Astrocyte (in vitro differentiated cells and primary cell): ENCODE data around the gene HEXIM1. TPM values are rescaled to one million over a fixed set of nuclear protein-coding genes. Genes with fewer than 3 reads are reported as not detected.

Experiments
- DNase-seq: peaks from one replicate; pipeline ENCODE4 v3.0.0-alpha.2; 2010; ENCODE audit warnings: low read depth
- FAIRE-seq: peaks from 2 replicates; lab custom pipeline; 2011; peaks lifted over from hg19 to GRCh38; lab: Jason Lieb, UNC
- H2AFZ ChIP-seq: 2 replicates; pipeline ENCODE4 v1.6.0; 2012; ENCODE audit warnings: low read depth, low read length, inconsistent platforms
- H3K27ac ChIP-seq: 2 replicates; pipeline ENCODE4 v1.5.1; 2011; ENCODE audit warnings: low read depth, low read length, inconsistent platforms
- H3K27me3 ChIP-seq: 2 replicates; pipeline ENCODE4 v1.6.0; 2011; ENCODE audit warnings: low read length, inconsistent platforms; ENCODE audit not compliant: insufficient read depth
- H3K36me3 ChIP-seq: 2 replicates; pipeline ENCODE4 v1.5.1; 2011; ENCODE audit warnings: low read length, inconsistent platforms; ENCODE audit not compliant: insufficient read depth
- H3K4me1 ChIP-seq: 2 replicates; pipeline ENCODE4 v1.5.1; 2011; ENCODE audit warnings: low read length, inconsistent platforms; ENCODE audit not compliant: insufficient read depth
- H3K4me2 ChIP-seq: 2 replicates; pipeline ENCODE4 v1.6.0; 2012; ENCODE audit warnings: low read length, inconsistent platforms
- H3K4me3 ChIP-seq: 2 replicates; pipeline ENCODE4 v1.5.1; 2011; ENCODE audit warnings: low read depth, mild to moderate bottlenecking, low read length, inconsistent platforms; ENCODE audit not compliant: insufficient read depth
- H3K79me2 ChIP-seq: 2 replicates; pipeline ENCODE4 v1.6.0; 2012; ENCODE audit warnings: mild to moderate bottlenecking, low read length, inconsistent platforms; ENCODE audit not compliant: insufficient read depth
- H3K9ac ChIP-seq: 2 replicates; pipeline ENCODE4 v1.6.0; 2012; ENCODE audit warnings: mild to moderate bottlenecking, low read length, inconsistent platforms
- H3K9me3 ChIP-seq: 2 replicates; pipeline ENCODE4 v1.5.1; 2012; ENCODE audit warnings: low read depth, mild to moderate bottlenecking, low read length, inconsistent platforms; ENCODE audit not compliant: insufficient read depth
- H4K20me1 ChIP-seq: 2 replicates; pipeline ENCODE4 v1.6.0; 2012; ENCODE audit warnings: low read length, inconsistent platforms; ENCODE audit not compliant: insufficient read depth
- H3K27ac Mint-ChIP-seq: one replicate; pipeline ENCODE4 v1.8.0; 2021; ENCODE audit warnings: mild to moderate bottlenecking, mixed read lengths; ENCODE audit not compliant: unreplicated experiment
- H3K27me3 Mint-ChIP-seq: one replicate; pipeline ENCODE4 v1.8.0; 2021; ENCODE audit warnings: low read depth, mixed read lengths; ENCODE audit not compliant: unreplicated experiment
- H3K36me3 Mint-ChIP-seq: one replicate; pipeline ENCODE4 v1.8.0; 2021; ENCODE audit warnings: low read depth, mixed read lengths; ENCODE audit not compliant: unreplicated experiment
- H3K4me1 Mint-ChIP-seq: one replicate; pipeline ENCODE4 v1.8.0; 2021; ENCODE audit warnings: low read depth, mixed read lengths; ENCODE audit not compliant: unreplicated experiment
- H3K4me3 Mint-ChIP-seq: one replicate; pipeline ENCODE4 v1.8.0; 2021; ENCODE audit warnings: mild to moderate bottlenecking, moderate library complexity, mixed read lengths; ENCODE audit not compliant: unreplicated experiment
- H3K9me3 Mint-ChIP-seq: one replicate; pipeline ENCODE4 v1.8.0; 2021; ENCODE audit warnings: mild to moderate bottlenecking, mixed read lengths; ENCODE audit not compliant: unreplicated experiment
- EZH2 ChIP-seq: IDR thresholded peaks from 2 replicates; pipeline ENCODE4 v1.6.1; 2012; ENCODE audit warnings: mild to moderate bottlenecking, low read length, inconsistent platforms; ENCODE audit not compliant: insufficient read depth
- total RNA-seq: library from RNA; stranded (reverse); gene quantifications from 2 replicates; pipeline ENCODE4 v1.2.1, GENCODE V29; 2021
- TF ChIP-seq, protein P1 (sequence below): IDR thresholded peaks from 2 replicates; pipeline ENCODE4 v1.5.1; 2011; ENCODE audit warnings: low read depth, mild to moderate bottlenecking, inconsistent platforms, low read length, moderate library complexity; ENCODE audit not compliant: insufficient read depth

Gene HEXIM1
- total RNA-seq, 1 donor from 2014 or later: 44.5 TPM

DNA sequence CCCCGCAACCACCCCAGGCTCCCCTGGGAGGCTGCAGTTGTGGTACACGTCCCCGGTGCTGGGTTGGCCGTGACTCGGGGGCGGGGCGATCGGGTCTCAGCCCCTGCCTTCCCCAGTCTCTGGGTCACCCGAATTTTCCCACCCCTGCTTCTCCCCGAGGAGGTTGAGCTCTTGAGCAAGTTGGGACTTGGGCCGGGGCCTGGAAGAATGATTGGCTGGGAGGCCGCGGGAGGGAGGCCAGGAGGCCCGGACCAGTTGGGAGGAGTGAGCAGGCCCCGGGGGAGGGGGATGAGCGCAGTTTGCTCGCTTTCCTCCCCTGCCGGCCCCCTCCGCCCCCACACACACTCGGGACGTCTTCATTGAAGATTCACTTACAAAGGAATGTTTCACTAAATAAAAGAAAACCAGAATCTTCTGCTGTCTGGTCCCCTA, 4.5 kb upstream of the HEXIM1 start:
- DNase-seq (peak; percentile 52), FAIRE-seq (no peak)
- Histone ChIP-seq H3K36me3 (no peaks in the 10 kb centered on the region), H3K4me2 (peak overlapping the region; percentile 84), H3K79me2 (peaks cover 4% of the 10 kb centered on the region), H3K27ac (no peak overlapping the region), H3K9ac (peak overlapping the region; percentile 63), H3K9me3 (no peaks in the 10 kb centered on the region), H3K4me3 (no peak overlapping the region), H3K27me3 (no peaks in the 10 kb centered on the region), H4K20me1 (peaks cover 4% of the 10 kb centered on the region), H2AFZ (peak overlapping the region; percentile 78), H3K4me1 (peaks cover 13% of the 10 kb centered on the region)
- Mint-ChIP-seq H3K36me3 (no peaks in the 10 kb centered on the region), H3K4me1 (peaks cover 2% of the 10 kb centered on the region), H3K27ac (no peak overlapping the region), H3K4me3 (no peak overlapping the region), H3K9me3 (no peaks in the 10 kb centered on the region), H3K27me3 (no peaks in the 10 kb centered on the region)
- TF ChIP-seq EZH2: no peak
- TF ChIP-seq, protein P1, sequence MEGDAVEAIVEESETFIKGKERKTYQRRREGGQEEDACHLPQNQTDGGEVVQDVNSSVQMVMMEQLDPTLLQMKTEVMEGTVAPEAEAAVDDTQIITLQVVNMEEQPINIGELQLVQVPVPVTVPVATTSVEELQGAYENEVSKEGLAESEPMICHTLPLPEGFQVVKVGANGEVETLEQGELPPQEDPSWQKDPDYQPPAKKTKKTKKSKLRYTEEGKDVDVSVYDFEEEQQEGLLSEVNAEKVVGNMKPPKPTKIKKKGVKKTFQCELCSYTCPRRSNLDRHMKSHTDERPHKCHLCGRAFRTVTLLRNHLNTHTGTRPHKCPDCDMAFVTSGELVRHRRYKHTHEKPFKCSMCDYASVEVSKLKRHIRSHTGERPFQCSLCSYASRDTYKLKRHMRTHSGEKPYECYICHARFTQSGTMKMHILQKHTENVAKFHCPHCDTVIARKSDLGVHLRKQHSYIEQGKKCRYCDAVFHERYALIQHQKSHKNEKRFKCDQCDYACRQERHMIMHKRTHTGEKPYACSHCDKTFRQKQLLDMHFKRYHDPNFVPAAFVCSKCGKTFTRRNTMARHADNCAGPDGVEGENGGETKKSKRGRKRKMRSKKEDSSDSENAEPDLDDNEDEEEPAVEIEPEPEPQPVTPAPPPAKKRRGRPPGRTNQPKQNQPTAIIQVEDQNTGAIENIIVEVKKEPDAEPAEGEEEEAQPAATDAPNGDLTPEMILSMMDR: no peak

GRCh38 chr17:45144199-45145034, 3.9 kb upstream of the HEXIM1 start:
- Histone ChIP-seq H3K4me2 (peak overlapping the region; percentile 84), H3K27me3 (no peaks in the 10 kb centered on the region), H3K9me3 (no peaks in the 10 kb centered on the region), H3K9ac (peak overlapping the region; percentile 63), H2AFZ (peak overlapping the region; percentile 78), H3K36me3 (no peaks in the 10 kb centered on the region), H3K27ac (no peak overlapping the region), H3K4me3 (no peak overlapping the region), H3K4me1 (peaks cover 13% of the 10 kb centered on the region), H3K79me2 (peaks cover 10% of the 10 kb centered on the region), H4K20me1 (peaks cover 10% of the 10 kb centered on the region)
- DNase-seq: no peak
- H3K27ac Mint-ChIP-seq: no peak overlapping the region
- H3K4me1 Mint-ChIP-seq: peaks cover 2% of the 10 kb centered on the region
- TF ChIP-seq EZH2: no peak
- TF ChIP-seq, protein P1: no peak
- FAIRE-seq: no peak
- H3K4me3 Mint-ChIP-seq: no peak overlapping the region
- no peaks in the 10 kb centered on the region for H3K9me3 Mint-ChIP-seq
- H3K36me3 Mint-ChIP-seq: no peaks in the 10 kb centered on the region
- no peaks in the 10 kb centered on the region for H3K27me3 Mint-ChIP-seq

DNA sequence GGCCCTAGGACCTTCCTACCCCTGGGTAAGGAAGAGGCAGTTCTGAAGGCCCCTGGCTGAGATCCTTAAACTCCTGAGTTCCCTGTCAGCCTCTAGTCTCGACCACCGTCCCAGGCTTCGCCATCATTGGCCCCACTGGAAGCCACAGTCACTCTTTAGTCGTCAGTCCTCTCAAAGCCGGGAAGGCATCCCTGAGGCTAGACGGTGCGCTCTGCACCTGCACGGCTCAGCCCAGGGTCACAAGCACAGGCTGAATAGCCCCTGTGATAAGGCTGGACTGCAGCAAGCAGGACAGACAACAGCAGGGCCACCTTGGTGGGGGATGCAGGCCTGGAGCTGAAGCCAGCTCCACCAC, 3.3 kb upstream of the HEXIM1 start:
- H3K36me3 Mint-ChIP-seq: peaks cover under 1% of the 10 kb centered on the region
- H3K9me3 Mint-ChIP-seq: no peaks in the 10 kb centered on the region
- peaks cover 13% of the 10 kb centered on the region for H3K4me1 ChIP-seq
- no peaks in the 10 kb centered on the region for H3K27me3 ChIP-seq
- H3K27me3 Mint-ChIP-seq: no peaks in the 10 kb centered on the region
- FAIRE-seq (no peak), DNase-seq (no peak)
- H3K4me3 ChIP-seq: no peak overlapping the region
- H3K36me3 ChIP-seq: no peaks in the 10 kb centered on the region
- H3K79me2 ChIP-seq: peaks cover 16% of the 10 kb centered on the region
- H3K4me1 Mint-ChIP-seq: peaks cover 2% of the 10 kb centered on the region
- H3K27ac Mint-ChIP-seq: no peak overlapping the region
- TF ChIP-seq, protein P1: no peak
- TF ChIP-seq EZH2: no peak
- no peak overlapping the region for H3K27ac ChIP-seq
- no peak overlapping the region for H3K9ac ChIP-seq
- H3K4me2 ChIP-seq: no peak overlapping the region
- no peaks in the 10 kb centered on the region for H3K9me3 ChIP-seq
- no peak overlapping the region for H3K4me3 Mint-ChIP-seq
- H4K20me1 ChIP-seq: peaks cover 16% of the 10 kb centered on the region
- no peak overlapping the region for H2AFZ ChIP-seq
